SK-N-SH treated with all-trans-retinoic acid at 6 μM for 48 hours (cell line): ENCODE results near the gene APIP.

Experiments used
- TCF4 ChIP-seq: fragments of 250-450 bp; sonication (Bioruptor Pico); IDR thresholded peaks from 2 replicates; pipeline ENCODE4 v1.8.0; 2021; ENCODE audit warnings: mild to moderate bottlenecking, moderate library complexity, borderline replicate concordance
- ZFP30 ChIP-seq: fragments of 450-650 bp; formaldehyde crosslinking; IDR thresholded peaks from 2 replicates; pipeline ENCODE4 v1.5.0; 2022; ENCODE audit warnings: mild to moderate bottlenecking, moderate library complexity
- TF ChIP-seq, protein P1 (sequence below): fragments of 250-450 bp; sonication (Bioruptor Pico); IDR thresholded peaks from 2 replicates; pipeline ENCODE4 v1.8.0; 2021; ENCODE audit warnings: low read depth, mild to moderate bottlenecking, moderate library complexity, borderline replicate concordance
- TF ChIP-seq, protein P2 (sequence below): fragments of 250-450 bp; sonication (Bioruptor Pico); IDR thresholded peaks from 2 replicates; pipeline ENCODE4 v1.5.0; 2020; ENCODE audit warnings: mild to moderate bottlenecking, moderate library complexity
- TF ChIP-seq, protein P3 (sequence below): fragments of 250-450 bp; sonication (Bioruptor Pico); IDR thresholded peaks from 2 replicates; pipeline ENCODE4 v1.8.0; 2020; ENCODE audit warnings: mild to moderate bottlenecking, moderate library complexity, borderline replicate concordance

DNA sequence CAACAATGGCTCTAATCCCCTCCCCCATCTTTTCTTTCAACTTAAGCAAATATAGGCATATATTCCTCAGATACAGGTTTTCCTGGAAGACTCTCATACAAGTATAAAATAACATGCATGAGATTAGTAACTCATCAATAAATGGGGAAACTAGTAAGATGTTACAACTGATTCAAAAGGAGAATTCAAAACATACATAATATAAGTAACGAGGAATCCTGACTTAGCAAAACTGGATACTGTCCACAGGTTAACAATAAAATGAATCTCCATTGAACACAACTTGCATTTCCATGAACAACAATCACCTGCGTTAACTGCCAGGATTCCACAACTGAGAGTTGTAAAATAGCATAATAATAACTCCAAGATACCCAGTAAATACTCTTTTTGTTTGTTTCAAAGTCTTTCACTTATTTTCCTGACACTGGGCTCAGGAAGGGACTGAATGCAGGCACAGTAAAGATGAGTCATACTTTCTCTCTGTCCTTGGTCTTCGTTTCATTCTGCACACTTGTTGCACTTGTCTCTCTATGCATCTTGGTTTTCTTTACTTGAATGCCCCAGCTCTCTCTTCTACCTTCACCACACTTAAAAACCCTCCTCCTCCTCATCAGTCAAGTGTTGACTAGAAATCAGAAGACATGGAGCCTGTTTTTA is 8.1 kb downstream of the APIP start:
- TF ChIP-seq, protein P1, sequence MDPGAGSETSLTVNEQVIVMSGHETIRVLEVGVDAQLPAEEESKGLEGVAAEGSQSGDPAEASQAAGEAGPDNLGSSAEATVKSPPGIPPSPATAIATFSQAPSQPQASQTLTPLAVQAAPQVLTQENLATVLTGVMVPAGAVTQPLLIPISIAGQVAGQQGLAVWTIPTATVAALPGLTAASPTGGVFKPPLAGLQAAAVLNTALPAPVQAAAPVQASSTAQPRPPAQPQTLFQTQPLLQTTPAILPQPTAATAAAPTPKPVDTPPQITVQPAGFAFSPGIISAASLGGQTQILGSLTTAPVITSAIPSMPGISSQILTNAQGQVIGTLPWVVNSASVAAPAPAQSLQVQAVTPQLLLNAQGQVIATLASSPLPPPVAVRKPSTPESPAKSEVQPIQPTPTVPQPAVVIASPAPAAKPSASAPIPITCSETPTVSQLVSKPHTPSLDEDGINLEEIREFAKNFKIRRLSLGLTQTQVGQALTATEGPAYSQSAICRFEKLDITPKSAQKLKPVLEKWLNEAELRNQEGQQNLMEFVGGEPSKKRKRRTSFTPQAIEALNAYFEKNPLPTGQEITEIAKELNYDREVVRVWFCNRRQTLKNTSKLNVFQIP: no peak
- TF ChIP-seq, protein P2, sequence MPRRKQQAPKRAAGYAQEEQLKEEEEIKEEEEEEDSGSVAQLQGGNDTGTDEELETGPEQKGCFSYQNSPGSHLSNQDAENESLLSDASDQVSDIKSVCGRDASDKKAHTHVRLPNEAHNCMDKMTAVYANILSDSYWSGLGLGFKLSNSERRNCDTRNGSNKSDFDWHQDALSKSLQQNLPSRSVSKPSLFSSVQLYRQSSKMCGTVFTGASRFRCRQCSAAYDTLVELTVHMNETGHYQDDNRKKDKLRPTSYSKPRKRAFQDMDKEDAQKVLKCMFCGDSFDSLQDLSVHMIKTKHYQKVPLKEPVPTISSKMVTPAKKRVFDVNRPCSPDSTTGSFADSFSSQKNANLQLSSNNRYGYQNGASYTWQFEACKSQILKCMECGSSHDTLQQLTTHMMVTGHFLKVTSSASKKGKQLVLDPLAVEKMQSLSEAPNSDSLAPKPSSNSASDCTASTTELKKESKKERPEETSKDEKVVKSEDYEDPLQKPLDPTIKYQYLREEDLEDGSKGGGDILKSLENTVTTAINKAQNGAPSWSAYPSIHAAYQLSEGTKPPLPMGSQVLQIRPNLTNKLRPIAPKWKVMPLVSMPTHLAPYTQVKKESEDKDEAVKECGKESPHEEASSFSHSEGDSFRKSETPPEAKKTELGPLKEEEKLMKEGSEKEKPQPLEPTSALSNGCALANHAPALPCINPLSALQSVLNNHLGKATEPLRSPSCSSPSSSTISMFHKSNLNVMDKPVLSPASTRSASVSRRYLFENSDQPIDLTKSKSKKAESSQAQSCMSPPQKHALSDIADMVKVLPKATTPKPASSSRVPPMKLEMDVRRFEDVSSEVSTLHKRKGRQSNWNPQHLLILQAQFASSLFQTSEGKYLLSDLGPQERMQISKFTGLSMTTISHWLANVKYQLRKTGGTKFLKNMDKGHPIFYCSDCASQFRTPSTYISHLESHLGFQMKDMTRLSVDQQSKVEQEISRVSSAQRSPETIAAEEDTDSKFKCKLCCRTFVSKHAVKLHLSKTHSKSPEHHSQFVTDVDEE (CRISPR knock-in tag): no peak
- TF ChIP-seq TCF4 (CRISPR knock-in tag) (no peak), ZFP30 (no peak)
- TF ChIP-seq, protein P3, sequence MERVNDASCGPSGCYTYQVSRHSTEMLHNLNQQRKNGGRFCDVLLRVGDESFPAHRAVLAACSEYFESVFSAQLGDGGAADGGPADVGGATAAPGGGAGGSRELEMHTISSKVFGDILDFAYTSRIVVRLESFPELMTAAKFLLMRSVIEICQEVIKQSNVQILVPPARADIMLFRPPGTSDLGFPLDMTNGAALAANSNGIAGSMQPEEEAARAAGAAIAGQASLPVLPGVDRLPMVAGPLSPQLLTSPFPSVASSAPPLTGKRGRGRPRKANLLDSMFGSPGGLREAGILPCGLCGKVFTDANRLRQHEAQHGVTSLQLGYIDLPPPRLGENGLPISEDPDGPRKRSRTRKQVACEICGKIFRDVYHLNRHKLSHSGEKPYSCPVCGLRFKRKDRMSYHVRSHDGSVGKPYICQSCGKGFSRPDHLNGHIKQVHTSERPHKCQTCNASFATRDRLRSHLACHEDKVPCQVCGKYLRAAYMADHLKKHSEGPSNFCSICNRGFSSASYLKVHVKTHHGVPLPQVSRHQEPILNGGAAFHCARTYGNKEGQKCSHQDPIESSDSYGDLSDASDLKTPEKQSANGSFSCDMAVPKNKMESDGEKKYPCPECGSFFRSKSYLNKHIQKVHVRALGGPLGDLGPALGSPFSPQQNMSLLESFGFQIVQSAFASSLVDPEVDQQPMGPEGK (CRISPR knock-in tag): no peak
